ENCODE data around the gene BID. TPM values are rescaled to one million over a fixed set of nuclear protein-coding genes. Genes with fewer than 3 reads are reported as not detected.

Gene BID
- total and polyA plus RNA-seq, 10 of the 15 experiments (the other 5 are each of a cell fraction or from before 2014, with no cell fraction given): 7.9 to 241 (median 136) TPM

DNA sequence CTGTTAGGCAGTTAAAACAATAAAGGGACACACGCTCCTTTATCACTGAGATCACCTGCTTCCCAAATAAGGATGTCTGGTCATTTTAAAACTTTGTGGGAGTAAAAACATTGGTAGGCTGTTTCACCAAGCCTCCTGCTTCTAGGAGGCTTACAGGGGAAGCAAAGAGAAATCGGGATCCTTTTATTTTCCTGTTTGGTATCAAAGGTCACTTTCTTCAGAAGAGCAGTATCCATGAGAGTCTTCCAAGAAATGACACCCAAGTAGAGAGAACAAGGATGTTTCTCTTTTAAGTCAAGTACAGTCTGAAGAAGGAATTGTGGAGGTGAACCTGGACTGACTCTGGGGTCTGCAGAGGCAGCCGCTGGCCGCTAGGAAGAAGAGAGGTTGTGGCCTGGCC, 36.9 kb upstream of the BID start (continued):
- TF ChIP-seq, protein P1, sequence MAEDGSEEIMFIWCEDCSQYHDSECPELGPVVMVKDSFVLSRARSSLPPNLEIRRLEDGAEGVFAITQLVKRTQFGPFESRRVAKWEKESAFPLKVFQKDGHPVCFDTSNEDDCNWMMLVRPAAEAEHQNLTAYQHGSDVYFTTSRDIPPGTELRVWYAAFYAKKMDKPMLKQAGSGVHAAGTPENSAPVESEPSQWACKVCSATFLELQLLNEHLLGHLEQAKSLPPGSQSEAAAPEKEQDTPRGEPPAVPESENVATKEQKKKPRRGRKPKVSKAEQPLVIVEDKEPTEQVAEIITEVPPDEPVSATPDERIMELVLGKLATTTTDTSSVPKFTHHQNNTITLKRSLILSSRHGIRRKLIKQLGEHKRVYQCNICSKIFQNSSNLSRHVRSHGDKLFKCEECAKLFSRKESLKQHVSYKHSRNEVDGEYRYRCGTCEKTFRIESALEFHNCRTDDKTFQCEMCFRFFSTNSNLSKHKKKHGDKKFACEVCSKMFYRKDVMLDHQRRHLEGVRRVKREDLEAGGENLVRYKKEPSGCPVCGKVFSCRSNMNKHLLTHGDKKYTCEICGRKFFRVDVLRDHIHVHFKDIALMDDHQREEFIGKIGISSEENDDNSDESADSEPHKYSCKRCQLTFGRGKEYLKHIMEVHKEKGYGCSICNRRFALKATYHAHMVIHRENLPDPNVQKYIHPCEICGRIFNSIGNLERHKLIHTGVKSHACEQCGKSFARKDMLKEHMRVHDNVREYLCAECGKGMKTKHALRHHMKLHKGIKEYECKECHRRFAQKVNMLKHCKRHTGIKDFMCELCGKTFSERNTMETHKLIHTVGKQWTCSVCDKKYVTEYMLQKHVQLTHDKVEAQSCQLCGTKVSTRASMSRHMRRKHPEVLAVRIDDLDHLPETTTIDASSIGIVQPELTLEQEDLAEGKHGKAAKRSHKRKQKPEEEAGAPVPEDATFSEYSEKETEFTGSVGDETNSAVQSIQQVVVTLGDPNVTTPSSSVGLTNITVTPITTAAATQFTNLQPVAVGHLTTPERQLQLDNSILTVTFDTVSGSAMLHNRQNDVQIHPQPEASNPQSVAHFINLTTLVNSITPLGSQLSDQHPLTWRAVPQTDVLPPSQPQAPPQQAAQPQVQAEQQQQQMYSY (CRISPR knock-in tag; IDR thresholded peaks at IDR 0.05): no peak
- TF ChIP-seq SMC3 (IDR thresholded peaks at IDR 0.05; ENCODE audit: borderline replicate concordance, low read length): no peak
- TF ChIP-seq CHD1 (IDR thresholded peaks at IDR 0.05; ENCODE audit: low read depth, low read length): no peak
- TF ChIP-seq MEF2A (IDR thresholded peaks at IDR 0.05; ENCODE audit: insufficient read depth, low read depth, low read length): no peak
- no peak for TF ChIP-seq YY1 (IDR thresholded peaks at IDR 0.05; ENCODE audit: low read depth, low read length)
- TF ChIP-seq MEF2B (IDR thresholded peaks at IDR 0.05; ENCODE audit: partially characterized antibody, poor library complexity, severe bottlenecking): no peak

DNA sequence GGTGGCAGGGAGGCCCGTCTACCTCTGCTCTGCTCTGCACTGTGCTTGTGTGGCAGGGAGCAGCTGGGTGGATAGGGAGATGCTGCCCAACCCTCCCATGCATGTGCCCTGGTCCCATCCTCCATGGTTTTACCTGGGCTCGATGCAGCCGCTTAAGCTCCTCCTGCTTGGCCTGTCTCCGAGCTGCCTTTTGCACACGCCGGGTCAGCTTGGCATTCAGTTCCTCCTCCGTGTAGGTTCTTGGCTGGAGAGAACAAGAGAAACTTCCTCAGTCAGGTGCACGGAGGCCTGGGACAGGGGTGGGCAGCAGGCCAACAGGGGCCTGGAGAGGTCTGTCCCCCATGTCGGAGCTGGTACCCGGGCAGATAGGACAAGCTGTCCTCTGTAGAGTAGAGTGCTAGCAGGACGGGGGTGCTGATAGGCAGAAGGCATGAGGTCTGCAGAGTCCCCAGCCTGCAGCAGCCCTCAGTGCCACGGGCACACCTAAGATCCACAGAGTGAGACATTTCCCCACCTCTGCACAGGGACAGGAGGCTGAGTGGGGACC, 36.4 kb upstream of the BID start:
- FAIRE-seq (no peak), DNase-seq (ENCODE audit: low read depth, low spot score) (no peak), ATAC-seq (no peak)
- no peaks in the 10 kb centered on the region for H3K4me1 ChIP-seq (ENCODE audit: control insufficient read depth, insufficient read depth, low read length)
- H3K4me2 ChIP-seq (ENCODE audit: control insufficient read depth, insufficient read depth): no peak overlapping the region
- ChIA-PET SMC1A (ENCODE audit: uncharacterized antibody, unreplicated experiment) (no interaction called here), CTCF (no interaction called here), POLR2A (no interaction called here), RAD21 (ENCODE audit: unreplicated experiment) (interaction anchor here (0.7 kb wide), 1 partner anchor 16 kb away, joined by 3 read pairs; no protein-coding TSS in a partner anchor)
- intact Hi-C loops (cut with micrococcal nuclease; ENCODE audit: unreplicated experiment) (no loop called here), in situ Hi-C loops (cut with MboI) (no loop called here)
- H3K9ac ChIP-seq (ENCODE audit: control insufficient read depth, insufficient read depth, low read length): no peak overlapping the region
- H3K27me3 ChIP-seq (replicated peaks in 1 of 2; ENCODE audit: control insufficient read depth in 2 of 2, insufficient read depth in 2 of 2, low read length in 1 of 2): no peaks in the 10 kb centered on the region
- no TSS peak for BruUV-seq (replicated peaks)
- H3K9me3 ChIP-seq (replicated peaks; ENCODE audit: control insufficient read depth, insufficient read depth, low read length): no peaks in the 10 kb centered on the region
- no peak for TF ChIP-seq NFXL1 (IDR thresholded peaks at IDR 0.05; ENCODE audit: borderline replicate concordance)
- no peaks in the 10 kb centered on the region for H3K79me2 ChIP-seq (ENCODE audit: control insufficient read depth, insufficient read depth, low read length)
- no peak overlapping the region for H2AFZ ChIP-seq (ENCODE audit: control insufficient read depth, low read depth, low read length)
- H4K20me1 ChIP-seq (ENCODE audit: control insufficient read depth, insufficient read depth): no peaks in the 10 kb centered on the region
- no peak overlapping the region for H3K27ac ChIP-seq (ENCODE audit: control insufficient read depth, insufficient read depth)
- 73% methylated on average over 12 of the region's 12 CpGs for WGBS (ENCODE audit: insufficient coverage, insufficient replicate concordance, low lambda C conversion rate, missing lambda C conversion rate)
- no peak overlapping the region for H3K4me3 ChIP-seq
- peaks cover 17 to 21% of the 10 kb centered on the region in 2 experiments for H3K36me3 ChIP-seq (ENCODE audit: control insufficient read depth in 2 of 2, insufficient read depth in 2 of 2, low read length in 1 of 2)

Data from GM12878 (cell line).